Sigmoid colon (tissue), 4 donors: ENCODE data around the gene ESYT2.

Source experiments
- POLR2A ChIP-seq, 2 donors: fragments of 450-650 bp; IDR thresholded peaks; one replicate each; pipeline ENCODE4 v1.6.1; 2016; ENCODE audit warnings: antibody characterized with exemption in 2 of 2, mild to moderate bottlenecking in 2 of 2, moderate library complexity in 2 of 2
- POLR2AphosphoS5 ChIP-seq, 4 donors: sonication (generic); formaldehyde crosslinking; IDR thresholded peaks; one replicate each; pipeline ENCODE4 v1.6.1; 2017; ENCODE audit warnings: antibody characterized with exemption in 4 of 4
- TF ChIP-seq, protein P1 (sequence below), 4 experiments: fragments of 450-650 bp in 3 of 4; fragments of 200-600 bp in 1 of 4; IDR thresholded peaks; one replicate each; pipeline ENCODE4 v1.5.1; 2016 to 2019; ENCODE audit warnings: antibody characterized with exemption in 4 of 4, mild to moderate bottlenecking in 3 of 4, moderate library complexity in 2 of 4

DNA sequence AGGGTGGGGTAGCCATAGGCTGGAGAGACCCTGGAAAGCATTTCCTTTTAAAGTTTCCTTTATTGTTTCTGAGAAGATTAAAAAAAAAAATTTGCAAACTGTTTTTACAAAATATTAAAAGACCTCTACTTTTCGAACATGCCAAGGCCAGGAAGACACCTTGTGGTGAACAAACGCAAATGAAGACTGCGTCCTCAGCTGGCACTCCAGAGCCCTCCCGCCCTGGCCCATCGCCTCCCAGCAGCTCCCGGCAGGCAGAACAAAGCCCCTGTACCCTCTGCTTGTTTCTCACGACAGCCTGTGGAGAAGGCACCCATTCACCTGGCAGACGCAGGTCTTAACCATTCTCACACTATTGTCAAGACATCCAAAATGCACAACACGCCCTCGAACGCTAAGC is 56.4 kb downstream of the ESYT2 start:
- TF ChIP-seq, protein P1, sequence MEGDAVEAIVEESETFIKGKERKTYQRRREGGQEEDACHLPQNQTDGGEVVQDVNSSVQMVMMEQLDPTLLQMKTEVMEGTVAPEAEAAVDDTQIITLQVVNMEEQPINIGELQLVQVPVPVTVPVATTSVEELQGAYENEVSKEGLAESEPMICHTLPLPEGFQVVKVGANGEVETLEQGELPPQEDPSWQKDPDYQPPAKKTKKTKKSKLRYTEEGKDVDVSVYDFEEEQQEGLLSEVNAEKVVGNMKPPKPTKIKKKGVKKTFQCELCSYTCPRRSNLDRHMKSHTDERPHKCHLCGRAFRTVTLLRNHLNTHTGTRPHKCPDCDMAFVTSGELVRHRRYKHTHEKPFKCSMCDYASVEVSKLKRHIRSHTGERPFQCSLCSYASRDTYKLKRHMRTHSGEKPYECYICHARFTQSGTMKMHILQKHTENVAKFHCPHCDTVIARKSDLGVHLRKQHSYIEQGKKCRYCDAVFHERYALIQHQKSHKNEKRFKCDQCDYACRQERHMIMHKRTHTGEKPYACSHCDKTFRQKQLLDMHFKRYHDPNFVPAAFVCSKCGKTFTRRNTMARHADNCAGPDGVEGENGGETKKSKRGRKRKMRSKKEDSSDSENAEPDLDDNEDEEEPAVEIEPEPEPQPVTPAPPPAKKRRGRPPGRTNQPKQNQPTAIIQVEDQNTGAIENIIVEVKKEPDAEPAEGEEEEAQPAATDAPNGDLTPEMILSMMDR (IDR thresholded peaks at IDR 0.05) = no peak
- TF ChIP-seq POLR2A (IDR thresholded peaks at IDR 0.05) = no peak
- no peak for TF ChIP-seq POLR2AphosphoS5 (IDR thresholded peaks at IDR 0.05)
